ENCODE data around the gene BCAM.
A peak's percentile ranks its signal among the peaks of the same experiment; 100 is the strongest.

The BCAM gene

DNA sequence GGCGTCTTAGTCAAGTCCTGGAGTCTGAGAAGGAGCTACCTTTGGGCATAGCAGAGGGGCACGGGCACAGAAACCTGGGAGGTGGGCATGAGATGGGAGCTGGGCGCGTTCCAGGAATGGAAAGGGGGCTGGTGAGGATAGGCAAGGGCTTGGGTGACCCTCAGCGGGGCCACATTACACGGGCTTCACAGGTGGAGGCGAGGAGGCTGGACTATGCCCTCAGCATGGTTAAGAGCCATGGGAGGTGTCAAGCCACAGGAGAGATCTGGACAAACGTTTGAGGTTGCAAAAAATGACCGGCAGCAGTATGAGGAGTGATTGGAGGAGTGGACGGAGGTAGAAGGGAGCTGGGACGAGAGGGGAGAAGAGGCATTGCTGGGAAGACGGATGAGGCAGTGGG, 58.7 kb downstream of the BCAM start:
- Histone ChIP-seq H3K27me3 (ENCODE audit: insufficient read depth, poor library complexity, severe bottlenecking) (no peaks in the 10 kb centered on the region), H3K27ac (replicated peaks) (no peak overlapping the region), H3K4me3 (replicated peaks; ENCODE audit: insufficient read depth, low read length) (no peak overlapping the region)
- TF ChIP-seq, protein P1, sequence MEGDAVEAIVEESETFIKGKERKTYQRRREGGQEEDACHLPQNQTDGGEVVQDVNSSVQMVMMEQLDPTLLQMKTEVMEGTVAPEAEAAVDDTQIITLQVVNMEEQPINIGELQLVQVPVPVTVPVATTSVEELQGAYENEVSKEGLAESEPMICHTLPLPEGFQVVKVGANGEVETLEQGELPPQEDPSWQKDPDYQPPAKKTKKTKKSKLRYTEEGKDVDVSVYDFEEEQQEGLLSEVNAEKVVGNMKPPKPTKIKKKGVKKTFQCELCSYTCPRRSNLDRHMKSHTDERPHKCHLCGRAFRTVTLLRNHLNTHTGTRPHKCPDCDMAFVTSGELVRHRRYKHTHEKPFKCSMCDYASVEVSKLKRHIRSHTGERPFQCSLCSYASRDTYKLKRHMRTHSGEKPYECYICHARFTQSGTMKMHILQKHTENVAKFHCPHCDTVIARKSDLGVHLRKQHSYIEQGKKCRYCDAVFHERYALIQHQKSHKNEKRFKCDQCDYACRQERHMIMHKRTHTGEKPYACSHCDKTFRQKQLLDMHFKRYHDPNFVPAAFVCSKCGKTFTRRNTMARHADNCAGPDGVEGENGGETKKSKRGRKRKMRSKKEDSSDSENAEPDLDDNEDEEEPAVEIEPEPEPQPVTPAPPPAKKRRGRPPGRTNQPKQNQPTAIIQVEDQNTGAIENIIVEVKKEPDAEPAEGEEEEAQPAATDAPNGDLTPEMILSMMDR (IDR thresholded peaks at IDR 0.05; ENCODE audit: insufficient read depth, low read length) = no peak
- TF ChIP-seq POLR2AphosphoS5 (IDR thresholded peaks at IDR 0.05; ENCODE audit: low read depth) = no peak
- TF ChIP-seq, protein P2, sequence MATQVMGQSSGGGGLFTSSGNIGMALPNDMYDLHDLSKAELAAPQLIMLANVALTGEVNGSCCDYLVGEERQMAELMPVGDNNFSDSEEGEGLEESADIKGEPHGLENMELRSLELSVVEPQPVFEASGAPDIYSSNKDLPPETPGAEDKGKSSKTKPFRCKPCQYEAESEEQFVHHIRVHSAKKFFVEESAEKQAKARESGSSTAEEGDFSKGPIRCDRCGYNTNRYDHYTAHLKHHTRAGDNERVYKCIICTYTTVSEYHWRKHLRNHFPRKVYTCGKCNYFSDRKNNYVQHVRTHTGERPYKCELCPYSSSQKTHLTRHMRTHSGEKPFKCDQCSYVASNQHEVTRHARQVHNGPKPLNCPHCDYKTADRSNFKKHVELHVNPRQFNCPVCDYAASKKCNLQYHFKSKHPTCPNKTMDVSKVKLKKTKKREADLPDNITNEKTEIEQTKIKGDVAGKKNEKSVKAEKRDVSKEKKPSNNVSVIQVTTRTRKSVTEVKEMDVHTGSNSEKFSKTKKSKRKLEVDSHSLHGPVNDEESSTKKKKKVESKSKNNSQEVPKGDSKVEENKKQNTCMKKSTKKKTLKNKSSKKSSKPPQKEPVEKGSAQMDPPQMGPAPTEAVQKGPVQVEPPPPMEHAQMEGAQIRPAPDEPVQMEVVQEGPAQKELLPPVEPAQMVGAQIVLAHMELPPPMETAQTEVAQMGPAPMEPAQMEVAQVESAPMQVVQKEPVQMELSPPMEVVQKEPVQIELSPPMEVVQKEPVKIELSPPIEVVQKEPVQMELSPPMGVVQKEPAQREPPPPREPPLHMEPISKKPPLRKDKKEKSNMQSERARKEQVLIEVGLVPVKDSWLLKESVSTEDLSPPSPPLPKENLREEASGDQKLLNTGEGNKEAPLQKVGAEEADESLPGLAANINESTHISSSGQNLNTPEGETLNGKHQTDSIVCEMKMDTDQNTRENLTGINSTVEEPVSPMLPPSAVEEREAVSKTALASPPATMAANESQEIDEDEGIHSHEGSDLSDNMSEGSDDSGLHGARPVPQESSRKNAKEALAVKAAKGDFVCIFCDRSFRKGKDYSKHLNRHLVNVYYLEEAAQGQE (IDR thresholded peaks at IDR 0.05; ENCODE audit: insufficient replicate concordance, low read depth) = no peak
- no peak for TF ChIP-seq GABPA (IDR thresholded peaks at IDR 0.05; ENCODE audit: low read depth)
- TF ChIP-seq SPI1 (IDR thresholded peaks at IDR 0.05; ENCODE audit: borderline replicate concordance, low read depth) = no peak
- DNase-seq (ENCODE audit: low read depth in 1 of 2, low spot score in 1 of 2) = no peak

DNA sequence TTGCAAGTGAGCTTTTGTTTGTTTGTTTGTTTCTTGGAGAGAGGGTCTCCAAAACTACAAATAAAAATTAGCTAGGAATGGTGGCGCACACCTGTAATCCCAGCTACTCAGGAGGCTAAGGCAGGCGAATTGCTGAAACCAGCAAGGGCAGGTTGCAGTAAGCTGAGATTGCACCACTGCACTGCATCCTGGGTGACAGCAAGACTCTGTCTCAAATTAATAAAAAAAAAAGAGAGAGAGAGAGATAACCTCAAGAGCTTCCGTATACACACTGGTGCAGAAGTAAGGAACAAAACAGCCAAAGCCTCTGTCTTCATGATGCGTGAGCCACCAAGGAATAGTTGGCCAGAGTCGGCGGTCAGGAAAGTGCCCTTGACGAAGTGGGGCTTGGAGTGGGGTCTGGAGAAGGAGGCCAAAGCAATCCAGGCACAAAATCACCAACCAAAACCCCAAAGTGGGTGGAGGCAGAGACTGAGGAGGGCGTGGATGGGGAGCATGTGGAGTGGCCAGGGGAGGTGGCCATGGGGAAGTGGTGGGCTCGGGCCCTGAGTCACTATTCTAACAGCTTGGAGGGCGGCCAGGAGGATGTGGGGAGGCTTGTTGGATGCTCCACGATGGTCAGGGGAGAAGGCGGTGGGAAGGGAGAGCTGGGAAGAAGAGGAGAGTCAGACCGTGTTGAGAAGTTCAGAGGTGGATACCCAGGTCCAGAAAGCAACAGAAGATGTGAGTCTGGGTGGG, 61.0 kb downstream of the BCAM start:
- H3K27ac ChIP-seq (replicated peaks) = peak overlapping the region; percentile 65
- no peak overlapping the region for H3K4me3 ChIP-seq (replicated peaks; ENCODE audit: insufficient read depth, low read length)
- H3K27me3 ChIP-seq (ENCODE audit: insufficient read depth, poor library complexity, severe bottlenecking) = no peaks in the 10 kb centered on the region
- DNase-seq (ENCODE audit: low read depth in 1 of 2, low spot score in 1 of 2) = peak; percentile 75 to 80
- TF ChIP-seq, protein P2 (IDR thresholded peaks at IDR 0.05; ENCODE audit: insufficient replicate concordance, low read depth) = no peak
- peak; percentile 57; the same call in 1 of the 2 replicates for TF ChIP-seq SPI1 (IDR thresholded peaks at IDR 0.05; ENCODE audit: borderline replicate concordance, low read depth)
